Body of pancreas (tissue), 4 donors: ENCODE results near the gene TNFRSF18.
"Not testable (repeated sequence)": the region's sequence is repeated elsewhere in the genome, so short reads cannot be mapped to it uniquely, and the experiment has no call there.

Experiments
- POLR2A ChIP-seq, 3 donors: fragments of 450-650 bp; IDR thresholded peaks; one replicate each; pipeline ENCODE4 v1.6.1; 2016; ENCODE audit warnings: antibody characterized with exemption in 3 of 3, mild to moderate bottlenecking in 2 of 3
- TF ChIP-seq, protein P1 (sequence below), 7 experiments: fragments of 450-650 bp in 4 of 7; fragments of 200-600 bp in 3 of 7; sonication (generic) in 3 of 7; IDR thresholded peaks; one replicate each; pipeline ENCODE4 v1.5.1; 2016 to 2019; ENCODE audit warnings: antibody characterized with exemption in 7 of 7

- TF ChIP-seq, protein P1, sequence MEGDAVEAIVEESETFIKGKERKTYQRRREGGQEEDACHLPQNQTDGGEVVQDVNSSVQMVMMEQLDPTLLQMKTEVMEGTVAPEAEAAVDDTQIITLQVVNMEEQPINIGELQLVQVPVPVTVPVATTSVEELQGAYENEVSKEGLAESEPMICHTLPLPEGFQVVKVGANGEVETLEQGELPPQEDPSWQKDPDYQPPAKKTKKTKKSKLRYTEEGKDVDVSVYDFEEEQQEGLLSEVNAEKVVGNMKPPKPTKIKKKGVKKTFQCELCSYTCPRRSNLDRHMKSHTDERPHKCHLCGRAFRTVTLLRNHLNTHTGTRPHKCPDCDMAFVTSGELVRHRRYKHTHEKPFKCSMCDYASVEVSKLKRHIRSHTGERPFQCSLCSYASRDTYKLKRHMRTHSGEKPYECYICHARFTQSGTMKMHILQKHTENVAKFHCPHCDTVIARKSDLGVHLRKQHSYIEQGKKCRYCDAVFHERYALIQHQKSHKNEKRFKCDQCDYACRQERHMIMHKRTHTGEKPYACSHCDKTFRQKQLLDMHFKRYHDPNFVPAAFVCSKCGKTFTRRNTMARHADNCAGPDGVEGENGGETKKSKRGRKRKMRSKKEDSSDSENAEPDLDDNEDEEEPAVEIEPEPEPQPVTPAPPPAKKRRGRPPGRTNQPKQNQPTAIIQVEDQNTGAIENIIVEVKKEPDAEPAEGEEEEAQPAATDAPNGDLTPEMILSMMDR (IDR thresholded peaks at IDR 0.05): not testable (repeated sequence)
- TF ChIP-seq POLR2A (IDR thresholded peaks at IDR 0.05): not testable (repeated sequence)
Measured at GRCh38 chr1:1248009-1248913, 41.9 kb upstream of the TNFRSF18 start.
